BJ (cell line): Measurements from ENCODE around the gene NAV2. TPM values are rescaled to one million over a fixed set of nuclear protein-coding genes. Genes with fewer than 3 reads are reported as not detected.

Experiments used
- CTCF ChIA-PET: fragments of 350-600 bp; formaldehyde crosslinking; extraction: SDS; loops from one replicate; lab custom pipeline; 2021; ENCODE audit warnings: antibody characterized with exemption, inconsistent platforms; lab: Yijun Ruan, JAX
- POLR2A ChIA-PET: fragments of 300-600 bp; sonication (Branson Sonifier 250); formaldehyde crosslinking; extraction: SDS; loops from one replicate; lab custom pipeline; 2021; ENCODE audit warnings: antibody characterized with exemption; lab: Charles Lee
- DNase-seq: peaks from one replicate; pipeline ENCODE4 v3.0.0-alpha.2; 2011; ENCODE audit warnings: low read depth
- H3K27me3 ChIP-seq: 2 replicates; pipeline ENCODE4 v1.6.0; 2011; ENCODE audit warnings: low read length; ENCODE audit not compliant: control insufficient read depth, insufficient read depth
- H3K36me3 ChIP-seq: 2 replicates; pipeline ENCODE4 v1.5.1; 2011; ENCODE audit warnings: low read length; ENCODE audit not compliant: control insufficient read depth, insufficient read depth
- H3K4me3 ChIP-seq: 2 replicates; pipeline ENCODE4 v1.5.1; 2011; ENCODE audit warnings: low read depth, mild to moderate bottlenecking, control low read depth, low read length
- polyA plus RNA-seq: library from polyadenylated mRNA; depleted of rRNA; stranded (reverse); fragments of >200 nt; gene quantifications from 2 replicates; pipeline ENCODE4 v1.2.3, GENCODE V29; 2011
- TF ChIP-seq, protein P1 (sequence below): IDR thresholded peaks from 2 replicates; pipeline ENCODE4 v1.5.1; 2011; ENCODE audit warnings: low read depth, mild to moderate bottlenecking, control low read depth, inconsistent platforms, low read length, moderate library complexity; ENCODE audit not compliant: insufficient read depth

NAV2 gene
- polyA plus RNA-seq, 1 experiment = 6.1 TPM

DNA sequence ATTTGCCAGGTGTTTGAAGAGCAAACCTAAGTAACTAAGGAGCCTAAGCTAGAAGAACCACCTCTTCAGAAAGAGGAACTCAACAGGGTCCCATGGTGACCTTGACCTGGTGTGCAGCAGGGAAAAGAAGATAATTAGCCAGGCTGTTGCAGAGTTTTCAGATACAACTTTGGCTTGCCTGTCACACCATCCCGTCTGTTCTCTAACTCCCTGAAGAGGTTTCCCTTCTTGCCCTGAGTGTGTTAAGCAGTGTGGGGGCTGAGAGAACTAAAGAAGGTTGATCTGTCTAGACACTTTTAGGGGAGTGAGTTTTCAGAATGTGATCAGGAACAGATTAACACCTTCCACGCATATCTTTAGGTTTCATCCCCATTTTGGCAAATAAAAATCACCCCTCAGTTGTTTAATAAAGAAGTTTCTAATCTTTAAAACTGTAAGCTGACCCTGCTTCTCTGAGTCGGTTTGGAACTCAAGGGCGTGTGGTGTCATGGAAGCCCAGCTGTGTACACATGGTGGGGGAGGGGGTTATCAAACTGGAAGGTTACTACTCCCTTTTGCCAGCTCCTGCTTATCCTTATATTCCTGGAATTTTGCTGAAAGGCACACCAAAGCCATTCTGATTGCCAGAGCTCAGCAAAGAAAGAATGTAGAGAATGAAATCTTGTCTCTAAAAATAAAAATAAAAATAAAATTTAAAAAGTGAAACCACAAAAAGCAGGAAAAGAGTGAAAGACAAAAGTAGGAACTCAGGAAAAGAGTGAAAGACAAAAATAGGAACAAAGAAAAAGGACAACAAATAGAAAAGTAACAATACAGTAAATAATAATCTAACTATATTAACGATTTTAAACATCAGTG, 377.4 kb downstream of the NAV2 start:
- CTCF ChIA-PET = interaction anchor here (1.1 to 3.0 kb wide), 5 partner anchors 9 to 23 kb away, joined by 3 to 13 read pairs (median 3); no protein-coding TSS in a partner anchor
- POLR2A ChIA-PET = no interaction called here
- TF ChIP-seq, protein P1, sequence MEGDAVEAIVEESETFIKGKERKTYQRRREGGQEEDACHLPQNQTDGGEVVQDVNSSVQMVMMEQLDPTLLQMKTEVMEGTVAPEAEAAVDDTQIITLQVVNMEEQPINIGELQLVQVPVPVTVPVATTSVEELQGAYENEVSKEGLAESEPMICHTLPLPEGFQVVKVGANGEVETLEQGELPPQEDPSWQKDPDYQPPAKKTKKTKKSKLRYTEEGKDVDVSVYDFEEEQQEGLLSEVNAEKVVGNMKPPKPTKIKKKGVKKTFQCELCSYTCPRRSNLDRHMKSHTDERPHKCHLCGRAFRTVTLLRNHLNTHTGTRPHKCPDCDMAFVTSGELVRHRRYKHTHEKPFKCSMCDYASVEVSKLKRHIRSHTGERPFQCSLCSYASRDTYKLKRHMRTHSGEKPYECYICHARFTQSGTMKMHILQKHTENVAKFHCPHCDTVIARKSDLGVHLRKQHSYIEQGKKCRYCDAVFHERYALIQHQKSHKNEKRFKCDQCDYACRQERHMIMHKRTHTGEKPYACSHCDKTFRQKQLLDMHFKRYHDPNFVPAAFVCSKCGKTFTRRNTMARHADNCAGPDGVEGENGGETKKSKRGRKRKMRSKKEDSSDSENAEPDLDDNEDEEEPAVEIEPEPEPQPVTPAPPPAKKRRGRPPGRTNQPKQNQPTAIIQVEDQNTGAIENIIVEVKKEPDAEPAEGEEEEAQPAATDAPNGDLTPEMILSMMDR = no peak

DNA sequence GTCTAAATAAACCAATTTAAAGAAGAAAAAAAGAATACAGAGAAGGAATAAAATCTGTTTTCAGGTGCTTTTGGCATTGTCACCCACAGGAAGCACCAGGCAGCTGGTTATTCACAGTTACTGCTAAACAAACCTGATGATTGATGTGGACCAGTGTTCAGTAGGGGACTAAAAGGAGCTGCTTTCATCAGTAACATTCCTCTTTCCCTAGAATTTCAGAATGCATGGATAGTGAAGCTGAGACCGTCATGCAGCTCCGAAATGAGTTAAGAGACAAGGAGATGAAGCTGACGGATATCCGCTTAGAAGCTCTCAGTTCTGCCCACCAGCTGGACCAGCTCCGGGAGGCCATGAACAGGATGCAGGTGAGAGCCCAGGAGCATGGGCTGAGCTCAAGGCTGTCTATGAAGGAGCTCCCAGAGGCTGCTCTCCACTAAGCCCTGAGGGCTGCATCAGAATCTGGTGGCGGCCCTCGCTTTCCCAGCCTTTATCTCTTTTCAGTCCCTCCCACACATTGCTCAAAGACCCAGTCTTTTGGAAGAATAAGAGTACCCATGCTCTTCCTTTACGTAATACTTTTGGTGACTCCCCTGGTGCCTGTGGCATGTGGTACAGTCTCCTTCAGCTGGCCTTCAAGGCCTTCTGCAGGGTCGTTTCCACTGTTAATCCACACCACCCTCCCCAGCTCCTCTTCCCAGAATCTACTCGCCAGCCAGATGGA, 378.2 kb downstream of the NAV2 start:
- TF ChIP-seq, protein P1 = no peak
- Histone ChIP-seq H3K36me3 (peaks cover 13% of the 10 kb centered on the region), H3K4me3 (no peak overlapping the region), H3K27me3 (no peaks in the 10 kb centered on the region)
- CTCF ChIA-PET = interaction anchor here (0.6 to 3.0 kb wide), 7 partner anchors 8 to 168 kb away, joined by 3 to 13 read pairs (median 3); no protein-coding TSS in a partner anchor
- no peak for DNase-seq
- POLR2A ChIA-PET = no interaction called here

More for the DNA sequence above, 377.4 kb downstream of the NAV2 start:
- no peak for DNase-seq
- H3K36me3 ChIP-seq = peaks cover 11% of the 10 kb centered on the region; the same call in 1 of the 2 replicates
- H3K4me3 ChIP-seq = no peak overlapping the region
- H3K27me3 ChIP-seq = no peaks in the 10 kb centered on the region

DNA sequence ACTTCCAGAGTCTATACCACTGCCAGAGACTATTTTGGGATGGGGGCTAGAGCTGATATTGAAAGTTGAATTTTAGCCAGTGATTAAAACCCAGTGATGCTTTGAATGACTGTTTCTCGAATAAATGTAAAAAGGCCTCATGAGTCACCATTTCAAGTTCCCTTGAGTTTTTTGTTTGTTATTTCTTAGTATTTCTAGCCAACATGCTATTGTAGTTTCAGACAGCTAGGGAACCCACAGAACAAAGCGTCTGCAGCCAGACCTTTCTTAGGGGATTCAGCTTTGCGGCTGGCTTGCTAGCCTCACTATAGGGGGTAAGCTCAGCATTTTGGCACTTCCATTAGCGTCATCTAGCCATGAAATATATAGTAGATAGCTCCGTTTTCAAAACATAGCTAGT, 381.1 kb downstream of the NAV2 start:
- TF ChIP-seq, protein P1 = no peak
- H3K4me3 ChIP-seq = no peak overlapping the region
- no peaks in the 10 kb centered on the region for H3K27me3 ChIP-seq
- CTCF ChIA-PET = interaction anchor here (0.7 to 0.8 kb wide), 2 partner anchors 18 to 60 kb away, joined by 3 read pairs; no protein-coding TSS in a partner anchor
- POLR2A ChIA-PET = no interaction called here
- H3K36me3 ChIP-seq = peaks cover 12% of the 10 kb centered on the region
- DNase-seq = no peak

DNA sequence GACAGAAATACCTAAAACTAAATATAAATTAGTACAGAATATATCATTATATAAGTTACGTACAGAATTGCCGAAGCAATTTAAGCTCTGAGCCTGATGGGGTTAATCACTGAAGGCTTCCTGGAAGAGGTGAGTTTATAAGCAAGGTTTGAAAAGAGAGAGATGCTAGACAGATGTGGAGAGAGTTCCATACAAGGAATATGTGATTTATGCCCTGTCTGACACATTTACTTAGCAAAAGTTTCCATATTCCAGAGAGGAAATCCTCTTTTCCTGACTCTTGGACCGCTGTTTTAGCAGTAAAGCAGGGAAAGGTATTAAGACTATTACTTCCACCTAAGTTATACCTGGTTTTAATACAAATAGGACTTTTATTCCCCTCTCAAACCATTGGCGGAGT, 382.6 kb downstream of the NAV2 start:
- ChIA-PET CTCF (no interaction called here), POLR2A (no interaction called here)
- DNase-seq = no peak
- TF ChIP-seq, protein P1 = no peak
- Histone ChIP-seq H3K36me3 (peaks cover 12% of the 10 kb centered on the region), H3K27me3 (no peaks in the 10 kb centered on the region), H3K4me3 (no peak overlapping the region)
